Measurements from ENCODE around the gene RBM23.
"Not testable (repeated sequence)": the region's sequence is repeated elsewhere in the genome, so short reads cannot be mapped to it uniquely, and the experiment has no call there.

The RBM23 gene

DNA sequence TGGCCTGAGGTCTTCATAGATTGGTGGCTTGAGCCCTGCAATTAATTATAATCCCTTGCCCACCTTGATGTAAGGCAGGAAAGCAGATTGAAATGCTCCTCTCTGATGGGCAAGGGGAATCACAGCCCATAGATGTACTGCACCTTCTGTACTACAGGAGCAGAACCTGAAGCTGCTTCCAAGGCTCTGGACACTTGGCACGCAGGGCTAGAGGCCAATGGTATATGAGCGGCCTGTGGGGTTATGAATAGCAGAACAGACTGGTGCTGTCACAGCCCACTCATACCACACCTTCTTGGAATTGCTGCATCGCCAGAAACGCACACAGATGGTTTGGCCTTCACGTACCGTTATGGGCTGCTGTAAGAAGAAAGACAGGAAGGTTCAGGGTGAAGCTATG, 1.7 kb upstream of the RBM23 start:
- peak overlapping the region; percentile 83 for H3K27ac ChIP-seq
- no peak for DNase-seq (ENCODE audit: low read depth, low spot score)

DNA sequence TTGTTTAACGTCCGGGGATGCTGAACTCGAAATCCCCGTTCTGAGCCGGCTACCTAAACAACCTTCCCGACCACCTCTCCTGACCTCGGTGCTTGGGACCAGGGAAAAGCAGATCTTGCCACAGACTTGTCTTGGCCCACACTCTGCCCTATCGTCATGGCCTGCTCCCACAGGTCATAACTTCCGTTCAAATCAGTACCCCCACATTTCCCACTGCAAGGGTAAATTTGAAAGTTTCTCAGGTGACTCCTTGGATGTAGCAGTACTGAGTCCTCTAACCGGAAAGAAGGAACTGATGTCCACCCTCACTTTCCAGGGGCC, 612 bp upstream of the RBM23 start:
- H3K27ac ChIP-seq, result peak overlapping the region; percentile 83
- DNase-seq (ENCODE audit: low read depth, low spot score), result no peak

DNA sequence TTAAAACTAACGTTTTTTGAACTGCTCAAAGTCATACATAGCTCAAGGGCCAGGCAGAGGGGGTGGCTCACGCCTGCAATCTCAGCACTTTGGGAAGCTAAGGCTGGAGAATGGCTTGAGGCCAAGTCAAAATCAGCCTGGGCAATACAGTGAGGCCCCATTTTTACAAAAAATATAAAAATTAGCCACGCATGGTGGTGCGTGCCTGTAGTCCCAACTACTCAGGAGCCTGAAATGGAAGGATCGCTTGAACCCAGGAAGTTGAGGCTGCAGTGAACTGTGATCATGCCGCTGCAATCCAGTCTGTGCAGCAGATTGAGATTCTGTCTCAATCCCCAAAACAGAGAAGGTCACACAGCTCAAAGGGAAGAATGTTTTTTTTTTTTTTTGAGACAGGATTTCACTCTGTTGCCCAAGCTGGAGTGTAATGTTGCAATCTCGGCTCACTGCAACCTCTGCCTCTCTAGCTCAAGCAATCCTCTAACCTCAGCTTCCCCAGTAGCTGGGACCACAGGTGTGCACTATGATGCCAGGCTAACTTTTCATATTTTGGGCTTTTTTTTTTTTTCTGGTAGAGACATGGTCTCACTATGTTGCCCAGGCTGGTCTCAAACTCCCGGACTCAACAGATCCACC, 2.9 kb downstream of the RBM23 start:
- H3K27ac ChIP-seq, result no peak overlapping the region
- DNase-seq (ENCODE audit: low read depth, low spot score), result no peak

DNA sequence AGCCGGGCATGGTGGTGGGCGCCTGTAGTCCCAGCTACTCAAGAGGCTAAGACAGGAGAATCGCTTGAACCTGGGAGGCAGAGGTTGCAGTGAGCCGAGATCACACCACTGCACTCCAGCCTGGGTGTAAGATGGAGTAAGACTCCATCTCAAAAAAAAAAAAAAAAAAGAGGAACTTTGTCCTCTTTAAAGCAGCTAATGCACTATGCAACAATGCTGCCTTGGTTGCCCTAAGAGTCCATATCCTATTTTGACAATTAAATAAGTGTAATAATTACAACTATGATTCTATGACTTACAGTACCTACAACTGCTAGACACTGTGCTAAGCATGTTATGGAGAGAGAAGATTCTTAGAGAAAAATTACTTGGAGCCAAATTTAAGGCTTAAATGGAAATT, 4.1 kb downstream of the RBM23 start:
- DNase-seq (ENCODE audit: low read depth, low spot score); H3K27ac ChIP-seq: not testable (repeated sequence)

DNA sequence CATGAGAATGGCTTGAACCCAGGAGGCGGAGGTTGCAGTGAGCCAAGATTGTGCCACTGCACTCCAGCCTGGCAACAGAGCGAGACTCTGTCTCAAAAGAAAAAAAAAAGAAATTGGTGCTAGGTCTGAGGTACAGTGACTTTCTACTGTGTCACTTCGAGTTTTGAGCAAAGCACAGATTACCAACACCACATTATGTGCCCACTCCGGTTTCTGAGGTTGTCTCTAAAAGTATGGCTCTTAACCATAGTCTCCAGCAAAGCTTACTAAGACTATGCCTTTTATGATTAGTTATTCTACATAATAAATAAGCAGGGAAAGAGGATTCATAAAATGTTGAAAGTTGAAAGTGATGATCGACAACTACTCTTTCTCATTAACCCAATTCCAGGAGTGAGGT, 8.0 kb downstream of the RBM23 start:
- H3K27ac ChIP-seq, result no peak overlapping the region
- DNase-seq (ENCODE audit: low read depth, low spot score), result no peak

DNA sequence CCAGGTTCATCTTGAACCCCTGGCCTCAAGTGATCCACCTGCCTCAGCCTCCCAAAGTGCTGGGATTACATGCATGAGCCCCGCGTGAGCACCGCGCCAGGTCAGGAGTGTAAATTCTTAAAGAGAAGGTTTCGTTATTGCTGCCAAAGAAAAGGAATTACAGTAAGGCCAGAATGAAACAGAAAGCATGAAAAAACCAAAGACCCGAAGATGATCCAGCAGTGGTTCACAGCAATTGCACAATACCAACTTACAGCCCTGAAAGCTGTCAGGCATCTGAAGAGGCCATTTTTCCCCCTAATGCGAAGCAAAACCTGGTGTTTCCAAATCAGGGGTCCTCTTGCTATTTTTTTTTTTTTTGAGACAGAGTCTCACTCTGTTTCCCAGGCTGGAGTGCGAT, 10.3 kb downstream of the RBM23 start:
- no peak overlapping the region for H3K27ac ChIP-seq
- no peak for DNase-seq (ENCODE audit: low read depth, low spot score)

DNA sequence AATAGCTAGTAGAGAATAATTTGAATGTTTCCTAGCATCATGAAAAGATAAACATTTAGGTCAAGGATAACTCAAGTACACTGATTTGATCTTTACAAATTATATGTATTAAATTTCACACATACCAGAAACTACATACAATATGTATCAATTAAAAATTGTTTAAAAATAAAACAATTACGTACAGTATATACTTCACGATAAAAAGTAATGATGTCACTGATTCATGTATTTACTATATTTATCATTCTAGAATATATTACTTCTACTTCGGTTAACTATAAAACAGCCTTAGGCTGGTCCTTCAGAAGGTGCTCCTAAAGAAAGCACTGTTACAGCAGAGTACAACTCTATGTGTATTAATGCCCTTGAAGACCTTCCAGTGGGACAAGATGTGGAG, 11.5 kb downstream of the RBM23 start:
- no peak overlapping the region for H3K27ac ChIP-seq
- no peak for DNase-seq (ENCODE audit: low read depth, low spot score)

DNA sequence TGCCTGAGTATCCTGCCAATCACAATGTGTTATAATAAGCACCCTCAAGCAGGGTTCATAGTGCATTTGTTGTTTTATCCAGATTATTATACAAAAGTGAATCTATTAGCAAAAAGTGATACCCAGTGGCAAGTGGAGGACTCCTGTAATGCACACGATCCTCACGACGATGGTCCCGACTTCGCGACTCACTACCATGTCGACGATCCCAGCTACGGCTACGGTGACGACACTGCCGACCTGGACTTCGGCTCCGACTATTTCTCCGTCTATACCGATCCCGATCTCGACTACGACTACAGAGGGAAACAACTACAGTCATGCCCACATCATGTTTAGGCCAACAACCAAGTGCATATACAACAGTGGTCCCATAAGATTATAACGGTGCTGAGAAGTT, 12.9 kb downstream of the RBM23 start:
- no peak overlapping the region for H3K27ac ChIP-seq
- DNase-seq (ENCODE audit: low read depth, low spot score), result no peak

DNA sequence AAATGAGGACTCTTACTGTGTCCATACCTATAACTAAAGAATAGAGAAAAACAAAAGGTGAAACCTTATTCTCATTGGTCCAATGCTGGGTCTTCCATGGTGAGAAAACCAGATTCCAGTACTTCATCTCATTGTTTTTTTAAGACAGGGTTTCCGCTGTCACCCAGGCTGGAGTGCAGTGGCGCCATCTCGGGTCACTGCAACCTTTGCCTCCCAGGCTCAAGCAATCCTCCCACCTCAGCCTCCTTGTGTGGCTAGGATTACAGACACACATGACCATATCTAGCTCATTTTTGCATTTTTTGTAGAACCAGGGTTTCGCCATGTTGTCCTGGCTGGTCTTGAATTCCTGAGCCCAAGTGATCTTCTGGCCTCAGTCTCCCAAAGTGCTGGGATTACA, 13.3 kb downstream of the RBM23 start:
- DNase-seq (ENCODE audit: low read depth, low spot score), result no peak
- H3K27ac ChIP-seq, result no peak overlapping the region

DNA sequence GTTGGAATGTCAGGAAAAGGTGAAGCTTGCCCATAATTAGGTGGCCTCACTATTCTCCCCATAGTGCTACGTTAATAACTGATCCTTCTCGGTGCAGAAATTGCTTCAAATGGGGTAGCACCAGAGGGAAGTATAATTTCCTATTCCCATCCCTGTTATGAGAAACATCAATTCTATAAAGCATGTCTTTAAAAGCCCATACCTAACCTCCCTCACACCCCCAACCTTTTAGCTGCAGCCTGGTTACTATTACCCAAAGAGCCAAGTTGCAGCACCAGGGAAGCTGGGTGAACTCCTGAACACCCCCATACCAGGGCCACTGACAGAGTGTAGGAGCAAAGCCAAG, 15.2 kb downstream of the RBM23 start:
- no peak for DNase-seq (ENCODE audit: low read depth, low spot score)
- H3K27ac ChIP-seq, result peak overlapping the region; percentile 36

DNA sequence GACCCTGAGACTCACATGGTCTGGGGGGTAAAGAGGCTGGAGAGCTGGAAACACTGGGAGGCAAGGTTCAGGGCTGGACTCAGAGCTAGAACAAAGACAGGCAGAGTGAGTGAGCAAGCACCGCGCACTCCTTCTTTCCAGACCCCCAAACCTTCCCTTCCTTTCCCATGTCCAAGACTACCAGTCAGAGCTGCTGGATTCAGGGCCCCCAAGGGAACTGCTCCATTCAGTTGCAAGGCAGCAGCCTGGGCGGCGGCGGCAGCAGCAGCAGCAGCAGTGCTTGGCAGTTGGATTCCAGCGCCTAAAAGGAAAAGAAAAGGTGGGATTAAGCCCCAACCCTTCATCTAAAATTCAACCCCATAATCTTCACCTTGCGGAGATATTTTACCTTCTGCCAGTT, 17.1 kb downstream of the RBM23 start:
- DNase-seq (ENCODE audit: low read depth, low spot score), result no peak
- no peak overlapping the region for H3K27ac ChIP-seq

DNA sequence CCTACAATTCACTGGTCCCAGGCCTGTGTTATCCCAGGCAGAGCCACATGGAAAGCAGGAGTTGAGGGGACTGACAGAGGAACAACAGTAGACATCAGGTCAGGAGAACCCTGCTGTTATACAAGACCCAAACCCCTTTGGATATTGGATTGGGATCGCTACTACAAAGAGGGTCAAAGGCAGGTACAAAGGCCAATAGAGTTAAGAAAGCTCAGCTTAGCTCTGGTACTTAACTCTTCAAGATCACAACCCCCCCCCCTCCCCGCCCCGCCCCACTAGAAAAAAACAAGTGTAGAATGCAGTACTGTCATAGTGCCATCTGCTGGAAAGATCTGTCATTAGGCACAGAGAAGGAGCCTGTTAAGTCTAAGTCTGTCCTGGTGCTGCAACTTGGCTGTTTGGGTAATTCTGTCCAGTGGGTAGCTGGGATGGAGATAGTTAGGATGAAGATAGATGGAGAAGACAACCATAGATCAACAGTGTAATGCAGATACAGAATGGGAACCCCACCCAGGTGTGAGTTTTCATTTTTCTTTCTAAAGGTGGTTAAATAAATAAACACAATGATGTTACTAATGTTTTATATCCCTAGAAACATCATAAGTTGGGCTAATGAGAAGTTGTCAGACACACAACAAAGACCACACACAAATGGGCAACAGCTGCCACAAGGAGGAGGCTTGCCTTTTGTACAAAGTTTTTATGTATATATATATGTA, 18.7 kb downstream of the RBM23 start:
- no peak for DNase-seq (ENCODE audit: low read depth, low spot score)
- H3K27ac ChIP-seq, result no peak overlapping the region

DNA sequence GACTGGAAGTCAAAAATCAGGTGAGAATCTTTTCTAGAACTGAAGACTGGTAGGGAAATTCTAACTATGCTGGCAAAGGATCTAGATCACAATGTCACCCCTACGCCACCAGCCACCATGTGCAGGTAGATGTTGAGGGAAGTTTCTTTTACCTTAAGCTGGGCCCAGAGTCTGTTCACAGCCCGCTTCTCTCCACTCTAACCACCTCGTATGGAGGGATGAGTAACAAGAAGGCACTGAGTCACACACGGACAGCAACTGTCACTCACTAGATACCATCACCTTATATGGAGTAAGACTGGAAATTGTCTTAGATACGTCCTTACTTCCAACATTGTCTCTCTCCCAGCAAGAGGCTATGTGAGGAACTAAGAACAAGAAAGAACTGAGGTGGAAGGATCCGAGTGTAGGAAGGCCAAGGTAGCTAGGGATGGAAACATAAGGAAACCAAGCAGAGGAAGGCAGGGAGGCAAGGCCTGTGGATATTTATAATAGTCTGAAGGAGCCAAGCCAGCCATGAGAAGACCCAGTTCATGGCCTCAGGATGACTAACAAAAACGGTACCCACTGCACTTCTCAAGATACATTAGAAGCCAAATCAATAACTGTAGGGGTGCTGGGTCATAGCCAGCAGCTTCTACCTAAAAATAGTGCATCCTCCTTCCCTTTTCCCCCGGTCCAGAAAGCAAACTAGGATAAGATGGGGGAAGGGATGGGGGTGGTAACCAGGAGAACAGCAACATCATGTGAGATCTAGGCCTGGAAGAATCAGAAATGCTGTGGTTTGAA, 20.5 kb downstream of the RBM23 start:
- H3K27ac ChIP-seq, result peak overlapping the region; percentile 32

DNA sequence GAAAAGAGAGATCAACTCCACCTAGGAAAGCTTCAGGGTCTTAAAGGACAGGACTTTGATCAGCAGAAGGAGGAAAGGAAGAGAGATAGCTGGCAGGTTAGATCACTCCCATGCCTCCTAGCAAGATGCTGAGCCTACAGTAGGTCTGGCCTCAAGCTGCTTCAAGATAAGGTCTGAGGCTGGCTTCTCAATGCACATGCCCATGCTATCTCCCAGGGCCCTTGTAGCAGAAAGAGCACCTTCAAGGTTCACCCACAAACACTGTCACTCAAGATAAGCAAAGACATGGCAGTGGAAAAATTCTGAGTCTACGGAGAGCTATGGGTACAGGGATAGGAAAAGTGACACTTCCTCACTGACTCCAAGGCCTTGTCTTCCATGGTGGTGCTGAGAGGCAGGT, 21.6 kb downstream of the RBM23 start:
- no peak for DNase-seq (ENCODE audit: low read depth, low spot score)
- H3K27ac ChIP-seq, result no peak overlapping the region

More for the DNA sequence above, 20.5 kb downstream of the RBM23 start:
- no peak for DNase-seq (ENCODE audit: low read depth, low spot score)

DNA sequence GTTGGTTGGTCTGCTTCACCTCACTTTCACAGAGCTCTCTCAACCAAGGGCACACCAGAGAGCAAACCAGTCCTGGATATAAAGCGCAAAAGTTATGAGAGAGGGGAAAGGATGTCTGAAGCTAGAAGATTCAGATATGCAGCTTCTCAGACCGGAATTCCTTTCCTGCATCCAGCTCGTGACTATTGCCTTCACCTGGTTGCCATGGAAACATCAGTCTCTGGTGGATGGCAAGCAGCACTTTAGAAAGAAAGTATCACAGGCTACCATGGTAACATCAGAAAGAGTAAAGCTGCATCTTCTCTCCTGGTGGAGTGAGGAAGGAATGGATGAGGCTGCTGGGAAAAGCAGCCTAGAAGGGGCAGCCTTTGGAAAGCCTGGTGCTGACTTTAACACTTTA, 22.2 kb downstream of the RBM23 start:
- no peak for DNase-seq (ENCODE audit: low read depth, low spot score)
- H3K27ac ChIP-seq, result no peak overlapping the region

DNA sequence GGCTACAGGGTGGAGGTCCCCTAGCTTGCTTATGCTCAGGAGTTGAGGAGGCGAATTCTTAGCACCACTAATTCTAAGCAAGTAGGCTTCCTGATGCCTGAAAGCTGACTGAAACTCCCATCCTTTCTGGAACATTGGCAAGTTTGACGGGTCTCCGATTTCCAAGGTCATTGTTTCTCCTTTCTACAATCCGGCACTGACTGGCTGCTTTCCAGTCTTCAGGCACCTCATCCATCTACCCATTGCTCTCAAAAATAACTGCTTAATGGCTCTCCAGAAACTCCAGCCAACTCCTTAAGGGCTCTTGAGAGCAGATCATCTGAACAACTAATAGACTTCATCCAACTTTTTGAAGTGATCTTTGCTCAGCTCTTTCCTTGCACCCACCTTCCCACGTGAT, 22.6 kb downstream of the RBM23 start:
- no peak for DNase-seq (ENCODE audit: low read depth, low spot score)
- no peak overlapping the region for H3K27ac ChIP-seq

DNA sequence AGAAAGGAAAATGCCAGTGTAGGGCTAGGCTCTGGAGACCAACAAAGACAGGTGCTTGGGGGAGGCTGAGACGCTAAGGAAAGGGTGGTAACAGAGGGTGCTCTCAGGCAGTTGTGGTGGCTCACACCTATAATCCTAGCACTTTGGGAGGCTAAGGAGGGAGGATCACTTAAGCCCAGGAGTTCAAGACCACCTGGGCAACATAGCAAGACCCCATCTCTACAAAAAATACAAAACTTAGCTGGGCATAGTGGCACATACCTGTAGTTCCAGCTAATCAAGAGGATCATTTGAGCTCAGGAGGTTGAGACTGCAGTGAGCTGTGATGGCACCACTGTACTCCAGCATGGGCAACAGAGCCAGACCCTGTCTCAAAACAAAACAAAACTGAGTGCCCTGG, 23.5 kb downstream of the RBM23 start:
- H3K27ac ChIP-seq, result no peak overlapping the region
- no peak for DNase-seq (ENCODE audit: low read depth, low spot score)

DNA sequence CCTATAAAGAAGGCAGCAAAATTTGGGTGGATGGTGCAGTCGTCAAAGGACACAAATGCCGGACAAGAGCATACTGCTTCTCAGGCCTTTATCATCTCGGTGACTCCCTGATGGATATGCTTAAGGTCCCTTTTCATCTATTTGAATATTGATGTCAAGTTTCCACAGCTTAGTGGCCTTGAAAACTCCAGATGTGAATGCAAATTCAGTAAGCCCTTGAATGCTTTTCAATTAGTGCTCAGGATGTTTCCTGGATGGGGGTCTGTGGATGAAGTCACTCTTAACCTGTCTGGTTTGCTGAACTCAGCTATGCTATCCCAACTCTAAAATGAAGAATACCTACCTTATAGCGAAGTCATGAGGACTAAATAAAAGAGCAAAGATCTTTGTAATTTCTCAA, 25.2 kb downstream of the RBM23 start:
- no peak for DNase-seq (ENCODE audit: low read depth, low spot score)
- H3K27ac ChIP-seq, result no peak overlapping the region

DNA sequence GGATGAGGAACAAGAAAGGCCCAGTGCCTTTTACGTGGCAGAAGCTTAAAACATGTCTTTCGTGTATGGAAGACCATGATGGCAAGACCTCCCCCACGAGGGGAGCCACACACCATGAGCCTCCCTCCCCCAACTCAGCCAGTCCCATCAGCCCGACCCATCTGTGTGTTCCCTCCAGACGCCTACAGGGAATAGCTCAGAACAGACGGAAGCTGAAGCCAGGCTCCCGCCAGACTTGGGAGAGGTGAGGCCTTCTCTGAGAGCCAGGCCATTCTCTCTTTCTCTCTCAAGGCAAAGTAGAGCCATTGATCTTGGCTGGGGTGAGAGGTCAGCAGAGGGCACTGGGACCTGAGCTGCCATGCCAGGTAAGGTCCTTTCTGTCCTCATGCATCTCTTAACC, 26.5 kb downstream of the RBM23 start:
- DNase-seq (ENCODE audit: low read depth, low spot score), result no peak
- H3K27ac ChIP-seq, result no peak overlapping the region

DNA sequence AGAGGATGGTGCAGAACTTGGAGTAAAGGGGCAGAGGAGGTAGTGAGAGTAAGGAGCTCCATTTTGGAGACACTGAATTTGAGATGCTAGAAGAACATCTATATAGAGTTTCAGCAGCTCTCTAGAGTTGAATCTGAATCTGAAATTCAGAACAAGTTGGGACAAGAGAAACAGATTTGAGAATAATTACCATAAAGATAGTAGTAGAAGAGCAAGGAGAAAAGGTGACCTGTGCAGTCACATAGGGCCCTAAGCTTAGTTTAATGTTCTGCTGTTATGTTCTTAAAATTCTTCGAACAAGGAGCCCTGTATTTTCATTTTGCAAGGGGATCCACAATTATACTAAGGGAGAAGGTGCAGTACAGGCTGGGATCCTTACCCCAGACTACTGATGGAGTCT, 28.5 kb downstream of the RBM23 start:
- no peak overlapping the region for H3K27ac ChIP-seq
- DNase-seq (ENCODE audit: low read depth, low spot score), result no peak

DNA sequence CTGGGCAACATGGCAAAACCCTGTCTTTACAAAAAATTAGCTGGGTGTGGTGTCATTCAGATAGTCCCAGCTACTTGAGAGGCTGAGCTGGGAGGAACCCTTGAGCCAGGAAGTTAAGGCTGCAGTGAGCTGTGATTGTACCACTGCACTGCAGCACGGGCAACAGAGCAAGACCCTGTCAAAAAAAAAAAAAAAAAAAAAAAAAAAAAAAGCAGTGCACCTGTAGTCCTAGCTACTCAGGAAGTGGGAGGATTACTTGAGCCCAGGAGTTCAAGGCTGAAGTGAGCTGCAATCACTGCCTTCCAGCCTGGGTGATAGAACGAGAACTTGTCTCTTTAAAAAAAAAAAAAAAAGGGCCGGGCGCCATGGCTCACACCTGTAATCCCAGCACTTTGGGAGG, 30.3 kb downstream of the RBM23 start:
- DNase-seq (ENCODE audit: low read depth, low spot score), result no peak
- H3K27ac ChIP-seq, result peak overlapping the region; percentile 82

DNA sequence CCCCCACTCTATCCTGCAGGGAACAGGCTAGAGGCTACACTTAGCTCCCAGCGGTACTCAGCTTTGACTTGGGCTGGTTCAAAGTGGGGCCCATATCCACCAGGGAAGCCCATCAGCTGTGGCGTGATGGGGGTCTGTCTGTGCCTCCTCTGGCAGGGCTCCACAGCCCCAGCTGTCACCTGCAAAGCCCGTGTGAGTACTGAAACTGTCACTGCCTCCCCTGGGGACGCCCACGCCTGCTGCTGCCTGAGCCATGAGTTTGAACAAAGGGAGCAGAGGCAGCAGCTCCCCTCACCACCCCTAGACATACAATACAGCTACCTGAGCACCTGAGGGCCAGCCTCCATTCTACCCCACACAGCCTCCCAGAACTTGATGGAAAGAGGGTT, 31.0 kb downstream of the RBM23 start:
- no peak for DNase-seq (ENCODE audit: low read depth, low spot score)
- H3K27ac ChIP-seq, result peak overlapping the region; percentile 82

Data from epithelial cell of prostate (primary cell).